Bronchial epithelial cell (primary cell): ENCODE results near the gene USH2A. TPM values are rescaled to one million over a fixed set of nuclear protein-coding genes. Genes with fewer than 3 reads are reported as not detected.

Source experiments
- DNase-seq: peaks from one replicate; pipeline ENCODE4 v3.0.0-alpha.2; 2010; ENCODE audit warnings: low read depth
- FAIRE-seq: peaks from 2 replicates; lab custom pipeline; 2011; peaks lifted over from hg19 to GRCh38; lab: Jason Lieb, UNC
- H3K27me3 ChIP-seq: 2 replicates; pipeline ENCODE4 v1.5.1; 2011; ENCODE audit warnings: low read length; ENCODE audit not compliant: control insufficient read depth, insufficient read depth
- H3K36me3 ChIP-seq: 2 replicates; pipeline ENCODE4 v1.5.1; 2011; ENCODE audit warnings: low read length; ENCODE audit not compliant: control insufficient read depth, insufficient read depth
- H3K4me3 ChIP-seq: 2 replicates; pipeline ENCODE4 v1.5.1; 2011; ENCODE audit warnings: mild to moderate bottlenecking, low read depth, low read length, control low read depth
- total RNA-seq: library from RNA; depleted of rRNA; stranded (reverse); fragments of >200 nt; gene quantifications from 2 replicates; pipeline ENCODE4 v1.2.1, GENCODE V29; 2014
- TF ChIP-seq, protein P1 (sequence below): IDR thresholded peaks from 2 replicates; pipeline ENCODE4 v1.5.1; 2011; ENCODE audit warnings: mild to moderate bottlenecking, moderate library complexity, low read length, control low read depth, inconsistent platforms; ENCODE audit not compliant: insufficient read depth, severe bottlenecking

USH2A gene
- total RNA-seq, 1 donor from 2014 or later, result not detected

DNA sequence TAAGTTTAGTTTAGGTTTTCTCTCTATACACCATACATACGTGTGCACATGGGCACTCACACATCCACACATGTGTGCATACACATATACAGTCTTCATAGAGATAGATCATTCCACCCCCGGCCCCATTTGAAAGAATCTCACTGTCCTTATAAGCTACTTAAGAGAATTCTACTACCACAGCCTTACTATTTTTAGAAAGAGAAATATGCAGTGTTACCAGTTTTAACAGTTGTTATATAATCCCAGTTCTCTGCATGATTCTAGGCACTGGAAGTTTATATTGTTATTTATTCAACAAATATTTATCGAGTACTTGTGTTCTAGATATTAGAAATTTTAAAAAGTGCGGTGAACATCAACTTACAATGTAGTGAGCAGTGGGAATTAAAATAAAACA, 814.6 kb downstream of the USH2A start:
- TF ChIP-seq, protein P1, sequence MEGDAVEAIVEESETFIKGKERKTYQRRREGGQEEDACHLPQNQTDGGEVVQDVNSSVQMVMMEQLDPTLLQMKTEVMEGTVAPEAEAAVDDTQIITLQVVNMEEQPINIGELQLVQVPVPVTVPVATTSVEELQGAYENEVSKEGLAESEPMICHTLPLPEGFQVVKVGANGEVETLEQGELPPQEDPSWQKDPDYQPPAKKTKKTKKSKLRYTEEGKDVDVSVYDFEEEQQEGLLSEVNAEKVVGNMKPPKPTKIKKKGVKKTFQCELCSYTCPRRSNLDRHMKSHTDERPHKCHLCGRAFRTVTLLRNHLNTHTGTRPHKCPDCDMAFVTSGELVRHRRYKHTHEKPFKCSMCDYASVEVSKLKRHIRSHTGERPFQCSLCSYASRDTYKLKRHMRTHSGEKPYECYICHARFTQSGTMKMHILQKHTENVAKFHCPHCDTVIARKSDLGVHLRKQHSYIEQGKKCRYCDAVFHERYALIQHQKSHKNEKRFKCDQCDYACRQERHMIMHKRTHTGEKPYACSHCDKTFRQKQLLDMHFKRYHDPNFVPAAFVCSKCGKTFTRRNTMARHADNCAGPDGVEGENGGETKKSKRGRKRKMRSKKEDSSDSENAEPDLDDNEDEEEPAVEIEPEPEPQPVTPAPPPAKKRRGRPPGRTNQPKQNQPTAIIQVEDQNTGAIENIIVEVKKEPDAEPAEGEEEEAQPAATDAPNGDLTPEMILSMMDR, result no peak
- FAIRE-seq (no peak), DNase-seq (no peak)
- no peaks in the 10 kb centered on the region for H3K36me3 ChIP-seq
- H3K4me3 ChIP-seq, result no peak overlapping the region
- H3K27me3 ChIP-seq, result no peaks in the 10 kb centered on the region

DNA sequence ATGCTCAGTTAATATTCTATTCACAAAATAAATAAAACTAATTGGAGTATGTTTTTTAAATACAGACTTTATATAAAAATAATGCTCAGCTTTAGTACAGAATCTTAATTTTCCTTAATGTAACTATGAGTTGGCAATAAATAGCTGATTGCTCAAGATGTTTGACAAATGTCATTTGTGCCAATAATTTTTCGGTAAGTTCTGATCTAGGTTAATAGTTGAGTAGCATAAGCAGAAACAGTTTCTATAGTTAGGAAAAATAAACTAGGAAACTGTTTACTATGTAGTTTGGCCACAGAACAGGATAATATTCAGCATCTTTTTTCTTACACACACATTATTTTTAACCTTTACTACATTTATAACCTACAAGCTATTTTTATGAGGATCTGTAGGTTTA, 815.8 kb downstream of the USH2A start:
- DNase-seq (no peak), FAIRE-seq (no peak)
- no peak overlapping the region for H3K4me3 ChIP-seq
- no peaks in the 10 kb centered on the region for H3K27me3 ChIP-seq
- H3K36me3 ChIP-seq, result no peaks in the 10 kb centered on the region
- TF ChIP-seq, protein P1, result no peak

DNA sequence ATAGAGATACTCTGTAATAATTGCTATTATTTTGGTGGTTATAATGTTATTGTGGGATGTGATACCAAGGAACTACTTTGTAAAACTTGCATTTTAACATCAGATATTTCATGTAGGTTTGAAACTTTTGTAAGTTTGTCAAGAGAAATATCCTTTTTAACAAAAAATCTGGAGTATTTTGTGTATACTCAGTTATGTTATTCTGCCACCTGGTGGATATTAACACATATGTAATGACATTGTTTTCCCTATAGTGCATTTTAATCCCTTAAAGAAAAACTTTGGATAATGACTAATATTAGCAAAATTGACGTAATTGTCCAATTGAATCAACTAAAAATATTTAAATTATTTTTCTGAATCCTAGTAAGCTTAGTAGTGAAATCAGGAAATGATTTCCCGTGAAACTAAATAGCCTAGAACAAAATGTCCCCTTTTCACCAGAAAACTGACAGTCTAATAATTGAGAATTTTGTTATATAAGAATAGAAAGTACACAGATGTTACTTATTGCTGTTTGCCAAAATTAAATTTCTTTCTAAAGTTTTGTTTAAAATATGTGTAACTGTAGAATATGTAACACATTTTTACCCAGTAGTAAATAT, 816.6 kb downstream of the USH2A start:
- Histone ChIP-seq H3K4me3 (no peak overlapping the region), H3K27me3 (no peaks in the 10 kb centered on the region), H3K36me3 (no peaks in the 10 kb centered on the region)
- TF ChIP-seq, protein P1, result peak; percentile 2
- FAIRE-seq, result no peak
- peak; percentile 21 for DNase-seq

DNA sequence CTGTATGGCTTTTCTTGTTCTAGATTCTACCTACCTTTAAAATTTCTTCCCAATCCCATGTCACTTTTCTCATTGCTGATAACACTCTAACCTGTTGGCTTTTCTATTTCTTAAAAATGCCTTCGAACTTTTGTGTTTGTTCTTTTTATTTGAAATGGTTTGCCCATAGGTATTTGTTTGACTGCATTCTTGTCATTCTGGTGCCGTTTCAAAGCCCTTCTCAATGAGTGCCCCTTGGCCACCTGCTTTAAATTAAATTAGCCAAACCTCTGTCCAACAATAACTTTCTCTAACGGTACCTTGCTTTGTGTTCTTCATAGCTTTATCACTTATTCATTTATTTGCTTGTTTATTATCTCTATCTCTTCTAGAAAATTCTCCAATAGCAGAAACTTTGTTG, 817.2 kb downstream of the USH2A start:
- FAIRE-seq, result no peak
- Histone ChIP-seq H3K27me3 (no peaks in the 10 kb centered on the region), H3K36me3 (no peaks in the 10 kb centered on the region), H3K4me3 (no peak overlapping the region)
- no peak for DNase-seq
- TF ChIP-seq, protein P1, result no peak

DNA sequence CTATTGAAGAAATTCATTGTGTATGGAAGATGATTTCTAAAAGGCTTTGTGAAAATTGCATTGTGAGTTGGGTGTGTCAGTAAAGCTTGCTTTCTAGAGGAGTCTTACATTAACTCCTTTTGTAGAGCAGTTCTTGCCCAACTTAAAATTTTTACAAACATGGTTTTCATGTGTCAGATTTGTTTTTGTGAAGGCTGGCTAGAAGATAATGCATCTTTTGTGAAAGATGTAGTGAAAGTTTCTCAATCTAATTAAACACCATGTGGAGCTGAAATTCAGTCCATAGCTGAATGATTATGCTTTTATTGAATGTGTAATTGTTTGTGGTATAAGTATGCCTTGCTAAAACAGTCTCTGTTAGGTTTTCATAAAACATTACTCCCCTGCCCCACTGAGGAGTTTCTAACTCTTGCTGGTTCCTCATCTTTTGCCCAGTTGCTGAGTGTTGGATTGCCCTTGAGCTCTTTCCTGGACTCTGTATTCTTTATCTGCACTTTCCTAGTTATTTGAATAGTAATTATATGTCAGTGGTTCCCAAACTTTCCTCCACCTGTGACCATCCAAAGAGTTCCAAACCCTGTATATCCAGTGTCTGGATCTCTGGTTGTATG, 818.1 kb downstream of the USH2A start:
- Histone ChIP-seq H3K36me3 (no peaks in the 10 kb centered on the region), H3K27me3 (no peaks in the 10 kb centered on the region), H3K4me3 (no peak overlapping the region)
- FAIRE-seq, result no peak
- DNase-seq, result no peak
- TF ChIP-seq, protein P1, result no peak
